Activated naive CD4-positive, alpha-beta T cell (primary cell): Measurements from ENCODE around the gene CUEDC1.

Experiments
- DNase-seq, 4 experiments: peaks; one replicate each; lab custom pipeline; 2025; lab: John Stamatoyannopoulos, UW

CUEDC1 gene

DNA sequence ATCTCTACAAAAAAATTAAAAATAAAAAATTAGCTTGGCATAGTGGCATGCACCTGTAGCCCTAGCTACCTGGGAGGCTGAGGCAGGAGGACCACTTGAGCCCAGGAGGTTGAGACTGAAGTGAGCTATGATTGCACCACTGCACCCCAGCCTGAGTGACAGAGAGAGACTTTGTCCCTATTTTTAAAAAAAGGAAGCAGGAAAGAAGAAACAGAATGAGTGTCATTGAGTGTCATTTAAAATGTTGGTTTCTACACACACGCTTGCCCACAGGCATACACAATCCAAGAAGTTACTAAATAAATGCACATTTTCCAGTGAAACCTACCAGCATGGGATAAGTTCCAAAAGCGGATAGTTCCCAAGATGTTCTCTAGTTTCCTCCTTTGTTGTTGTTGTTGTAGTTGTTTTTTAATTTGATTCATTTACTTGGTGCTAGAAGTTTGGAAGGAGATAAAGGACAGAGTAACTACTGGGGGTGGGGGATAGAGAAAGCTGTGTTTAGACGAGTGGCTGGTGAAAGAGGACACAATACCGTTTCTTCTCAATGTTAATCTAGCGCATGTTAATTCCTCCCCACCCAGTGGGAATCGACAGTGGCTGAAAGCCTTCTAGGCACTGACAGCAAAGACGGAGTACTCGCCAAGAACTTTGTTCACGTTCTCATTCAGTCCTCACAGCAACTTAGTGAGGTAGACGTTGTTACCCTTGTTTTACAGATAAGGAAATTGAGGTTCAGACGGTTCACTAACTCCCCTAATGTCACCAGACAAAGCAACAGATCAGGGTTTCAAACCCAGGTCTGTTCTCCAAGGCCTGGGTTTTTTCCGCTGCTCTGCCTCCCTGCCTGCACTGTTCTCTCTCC is 122.7 kb downstream of the CUEDC1 start:
- DNase-seq: no peak

DNA sequence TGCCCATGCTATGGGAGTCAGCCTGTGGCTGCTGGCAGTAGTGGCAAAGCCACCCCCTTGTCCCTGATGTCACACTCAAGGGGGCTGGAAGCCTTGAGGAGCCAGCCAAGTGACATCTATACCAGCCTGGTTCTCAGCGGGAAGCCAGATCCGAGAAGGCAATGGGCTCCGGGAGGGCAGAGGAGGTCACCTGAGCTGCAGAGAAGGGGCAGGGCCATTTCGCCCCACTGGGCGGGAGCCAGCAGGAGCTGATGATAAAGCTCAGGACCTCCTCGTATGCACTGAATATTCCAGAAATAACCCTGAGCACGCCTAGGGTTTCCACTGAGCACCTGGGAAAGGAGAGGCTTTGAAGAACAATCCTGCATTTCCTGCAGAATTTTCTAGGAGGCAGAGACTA is 124.3 kb downstream of the CUEDC1 start:
- DNase-seq: no peak

DNA sequence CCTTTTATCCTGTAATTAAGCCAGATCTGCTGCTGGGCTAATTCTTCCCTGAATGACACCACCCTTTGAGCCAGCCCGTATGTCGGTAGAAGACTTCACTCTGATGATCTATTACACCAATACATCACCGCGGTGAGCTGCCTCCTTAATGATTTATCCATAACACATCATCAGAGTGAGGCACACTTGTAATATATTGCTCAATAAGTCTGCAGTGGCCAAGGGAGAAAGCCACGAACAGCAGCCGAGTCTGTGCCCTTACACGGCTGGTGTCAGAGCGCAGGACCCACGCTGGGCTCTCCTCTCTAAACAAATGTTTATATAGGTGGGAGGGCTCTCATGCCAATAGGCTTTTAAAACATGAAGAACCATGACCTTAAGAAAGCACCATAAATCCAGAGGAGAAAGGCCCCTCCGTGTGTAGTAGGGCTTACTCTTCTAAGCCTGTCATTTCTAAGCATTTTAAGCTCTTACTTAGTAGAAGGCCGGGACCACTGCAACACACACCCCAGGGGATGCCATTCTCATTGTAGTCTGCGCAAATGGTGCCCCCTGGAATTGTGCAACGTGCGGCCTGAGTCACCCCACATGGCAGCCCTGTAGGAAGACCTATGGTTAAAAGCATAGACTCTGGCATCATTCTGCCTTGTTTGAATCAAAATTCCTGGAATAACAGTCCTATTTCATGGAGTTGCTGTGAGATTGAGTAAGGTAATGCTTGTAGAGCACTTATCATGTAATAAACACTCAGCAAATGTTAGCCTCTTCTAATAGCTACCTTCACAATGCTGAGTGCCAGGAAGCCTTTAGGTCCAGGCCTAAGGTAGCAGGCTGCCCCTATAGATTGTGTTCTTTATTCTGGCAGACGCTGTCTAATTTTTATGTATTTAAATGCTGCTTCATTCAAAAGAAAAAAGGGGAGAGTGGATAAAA is 131.5 kb downstream of the CUEDC1 start:
- DNase-seq: no peak

DNA sequence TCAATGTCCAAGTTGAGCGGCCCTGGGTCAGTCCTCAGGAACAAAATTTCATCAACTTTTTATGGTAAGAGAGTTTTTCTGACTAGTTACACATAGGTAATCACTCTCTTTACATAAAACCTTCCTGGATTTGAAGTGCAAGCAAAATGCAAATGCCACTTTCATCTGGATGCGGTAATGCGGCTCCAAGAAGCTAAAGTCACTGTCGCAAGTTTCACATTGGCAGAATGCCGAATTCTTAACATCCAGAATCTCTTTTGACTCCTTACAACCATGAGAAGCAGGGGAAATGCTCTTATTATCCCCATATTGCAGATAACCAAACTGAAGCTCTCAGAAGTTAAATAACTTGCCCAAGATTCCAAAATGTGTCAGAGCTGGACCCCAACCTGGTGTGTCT is 135.3 kb downstream of the CUEDC1 start:
- no peak for DNase-seq

DNA sequence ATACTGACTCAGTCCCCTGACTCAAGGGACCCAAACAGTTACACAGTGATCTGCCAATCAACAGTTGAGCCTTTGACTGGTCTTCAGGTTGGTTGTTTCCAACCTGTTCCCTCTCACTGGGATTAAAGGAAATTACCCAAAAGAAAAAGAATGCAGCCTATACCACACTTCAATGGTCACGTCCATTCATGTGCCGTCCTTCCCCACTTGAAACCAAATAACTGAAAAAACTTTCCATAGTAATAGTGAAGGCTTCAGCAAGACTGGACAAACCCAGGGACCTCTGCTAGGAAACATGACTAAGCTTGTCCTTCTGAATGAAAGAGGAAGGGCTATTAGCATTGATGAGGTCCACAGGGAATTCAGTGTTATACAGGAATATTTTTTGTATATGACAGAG is 135.9 kb downstream of the CUEDC1 start:
- DNase-seq: no peak

DNA sequence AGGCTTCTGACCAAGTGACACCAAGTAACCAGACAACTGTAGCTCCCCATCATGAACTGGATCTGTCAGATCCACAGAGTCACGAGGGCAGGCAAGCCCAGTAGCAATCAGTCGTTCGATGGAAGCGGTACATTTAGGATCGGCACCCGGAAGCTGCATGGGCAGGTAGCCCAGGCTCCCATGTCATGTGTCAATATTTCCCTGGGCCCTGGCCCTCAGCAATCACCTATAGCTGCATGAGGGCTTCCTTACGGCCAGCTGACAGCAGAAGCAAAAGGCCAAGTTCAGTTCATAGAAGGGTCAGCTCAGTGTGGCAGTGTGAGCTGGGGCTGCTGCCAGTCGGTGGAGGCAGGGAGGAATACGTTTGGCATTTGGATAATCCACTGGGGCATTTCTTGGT is 137.1 kb downstream of the CUEDC1 start:
- no peak for DNase-seq

DNA sequence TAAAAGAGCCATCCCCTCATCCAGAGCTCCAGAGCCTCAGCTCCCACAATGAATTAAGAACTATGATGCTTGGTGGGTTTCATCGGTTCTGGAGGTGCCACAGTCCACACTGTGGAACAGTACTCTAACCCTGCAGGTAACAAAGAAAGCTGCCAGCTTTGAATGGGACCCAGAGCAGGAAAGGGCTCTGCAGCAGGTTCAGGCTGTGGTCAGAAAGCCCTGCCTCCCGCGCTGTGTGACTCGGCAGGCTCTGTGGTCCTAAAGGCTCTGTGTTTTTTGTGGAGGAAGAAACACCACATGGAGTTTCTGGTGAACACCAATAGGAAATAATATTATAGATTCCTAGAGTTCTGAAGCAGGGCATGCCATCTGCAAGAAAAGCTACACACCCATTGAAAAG is 137.9 kb downstream of the CUEDC1 start:
- no peak for DNase-seq

DNA sequence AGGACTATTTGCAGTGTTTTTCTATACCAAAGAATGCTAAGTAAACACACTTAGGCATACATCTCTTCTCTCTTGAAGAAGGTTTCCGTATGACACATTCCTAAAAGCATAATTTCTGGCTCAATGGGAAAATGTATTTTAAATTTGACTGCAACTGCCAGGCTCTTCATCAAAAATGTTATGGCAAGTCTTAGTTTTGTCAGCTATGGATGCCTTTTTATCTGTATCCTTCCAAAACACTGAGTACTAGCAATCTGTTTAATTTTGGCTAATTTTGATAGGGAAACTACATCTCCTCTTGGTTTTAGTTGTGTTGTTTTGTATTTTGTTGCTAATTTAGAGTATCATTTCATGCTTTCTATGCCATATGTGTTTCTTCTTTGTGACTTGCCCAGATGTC is 140.8 kb downstream of the CUEDC1 start:
- no peak for DNase-seq

DNA sequence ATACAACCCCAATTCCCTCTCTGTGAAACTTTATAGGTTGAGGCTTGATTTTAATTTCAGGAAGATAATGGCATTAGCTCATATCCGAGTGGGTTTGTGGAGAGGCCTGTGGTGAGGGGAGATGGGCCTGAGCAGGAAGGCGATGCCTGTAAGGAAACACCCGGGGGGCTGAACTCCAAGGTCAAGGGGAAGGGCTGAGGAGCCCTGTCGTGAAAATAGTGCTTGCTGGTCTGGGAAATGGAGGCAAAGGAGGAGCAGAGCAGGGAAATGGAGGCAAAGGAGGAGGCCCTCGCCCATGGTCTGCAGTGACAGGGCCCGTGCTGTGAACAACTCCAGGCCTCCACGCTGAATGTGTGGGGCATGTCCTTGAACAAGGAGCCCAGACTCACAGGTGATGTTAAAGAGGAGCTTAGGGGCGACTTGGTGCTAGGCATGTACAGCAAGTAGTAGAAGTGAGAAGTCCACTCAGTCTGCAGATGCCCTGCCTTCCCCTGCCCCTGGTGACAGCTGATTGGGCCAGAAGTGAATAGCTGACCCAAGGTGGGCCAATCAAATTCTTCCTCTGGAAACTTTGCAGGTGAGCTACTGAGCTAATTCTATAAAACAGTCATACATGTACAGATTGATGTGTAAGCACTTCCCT is 143.5 kb downstream of the CUEDC1 start:
- DNase-seq: no peak
